GM18867 (cell line): ENCODE results near the gene MZB1.

Experiments used
- ATAC-seq: cut with Tn5 transposase; IDR thresholded peaks from one replicate; pipeline ENCODE4 v1.9.1; 2021; ENCODE audit warnings: mild to moderate bottlenecking, moderate library complexity; ENCODE audit not compliant: unreplicated experiment

Gene MZB1

DNA sequence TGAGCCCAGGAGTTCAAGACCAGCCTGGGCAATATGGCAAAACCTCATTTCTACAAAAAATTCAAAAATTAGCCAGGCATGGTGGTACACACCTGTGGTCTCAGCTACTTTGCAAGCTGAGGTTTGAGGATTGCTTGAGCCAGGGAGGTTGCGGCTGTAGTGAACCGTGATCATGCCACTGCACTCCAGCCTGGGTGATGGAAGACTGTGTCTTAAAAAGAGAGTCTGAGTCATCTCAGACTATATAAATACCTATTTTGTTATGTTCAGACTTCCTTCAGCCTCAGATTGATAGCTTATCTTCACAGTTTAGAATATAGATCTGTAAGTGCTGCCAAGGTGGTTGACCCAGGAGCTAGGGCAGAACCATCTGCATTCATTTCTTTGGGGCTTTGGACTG is 49.7 kb downstream of the MZB1 start:
- ATAC-seq: no peak
